ENCODE data around the gene AHCYL2.
"Not testable (repeated sequence)": the region's sequence is repeated elsewhere in the genome, so short reads cannot be mapped to it uniquely, and the experiment has no call there.

Gene AHCYL2

GRCh38 chr7:129394101-129394500 is 169.3 kb downstream of the AHCYL2 start:
- H3K4me3 ChIP-seq (ENCODE audit: low read depth, low read length) = no peak overlapping the region
- TF ChIP-seq CTCF (IDR thresholded peaks at IDR 0.05; ENCODE audit: low read depth, low read length) = no peak
- no peak for TF ChIP-seq MAX (IDR thresholded peaks at IDR 0.05; ENCODE audit: low read depth, low read length)
- no peak for TF ChIP-seq MYC (IDR thresholded peaks at IDR 0.05; ENCODE audit: low read depth, low read length)
- no peak for TF ChIP-seq POLR2A (IDR thresholded peaks at IDR 0.05; ENCODE audit: extremely low read depth, insufficient read length)
- no peak for DNase-seq (ENCODE audit: low read depth)

GRCh38 chr7:129394982-129395914 is 170.4 kb downstream of the AHCYL2 start:
- no peak for TF ChIP-seq CTCF (IDR thresholded peaks at IDR 0.05; ENCODE audit: low read depth, low read length)
- no peak for DNase-seq (ENCODE audit: low read depth)
- H3K4me3 ChIP-seq (ENCODE audit: low read depth, low read length) = no peak overlapping the region

GRCh38 chr7:129401228-129401966 is 176.6 kb downstream of the AHCYL2 start:
- TF ChIP-seq MYC (IDR thresholded peaks at IDR 0.05; ENCODE audit: low read depth, low read length) (peak; percentile 52), POLR2A (IDR thresholded peaks at IDR 0.05; ENCODE audit: extremely low read depth, insufficient read length) (peak; percentile 17), CTCF (IDR thresholded peaks at IDR 0.05; ENCODE audit: low read depth, low read length) (no peak), MAX (IDR thresholded peaks at IDR 0.05; ENCODE audit: low read depth, low read length) (no peak; the same call in 1 of the 2 replicates)
- H3K4me3 ChIP-seq (ENCODE audit: low read depth, low read length) = no peak overlapping the region
- DNase-seq (ENCODE audit: low read depth) = peak; percentile 96

GRCh38 chr7:129401967-129402860 is 177.4 kb downstream of the AHCYL2 start:
- DNase-seq (ENCODE audit: low read depth) = peak; percentile 62
- TF ChIP-seq CTCF (IDR thresholded peaks at IDR 0.05; ENCODE audit: low read depth, low read length) (peak; percentile 42), POLR2A (IDR thresholded peaks at IDR 0.05; ENCODE audit: extremely low read depth, insufficient read length) (no peak)
- no peak overlapping the region for H3K4me3 ChIP-seq (ENCODE audit: low read depth, low read length)

- DNase-seq (ENCODE audit: low read depth) = no peak
- TF ChIP-seq CTCF (IDR thresholded peaks at IDR 0.05; ENCODE audit: low read depth, low read length) (no peak), MAX (IDR thresholded peaks at IDR 0.05; ENCODE audit: low read depth, low read length) (no peak), MYC (IDR thresholded peaks at IDR 0.05; ENCODE audit: low read depth, low read length) (no peak), POLR2A (IDR thresholded peaks at IDR 0.05; ENCODE audit: extremely low read depth, insufficient read length) (no peak)
- H3K4me3 ChIP-seq (ENCODE audit: low read depth, low read length) = no peak overlapping the region
Measured at GRCh38 chr7:129405527-129405926, 180.7 kb downstream of the AHCYL2 start.

- not testable (repeated sequence) for H3K4me3 ChIP-seq (ENCODE audit: low read depth, low read length); DNase-seq (ENCODE audit: low read depth)
Measured at GRCh38 chr7:129410238-129410637, 185.4 kb downstream of the AHCYL2 start.

Data from NB4 (cell line).